HG03460 (cell line): ENCODE measurements around the gene ADGRA1.
"Not testable (repeated sequence)": the region's sequence is repeated elsewhere in the genome, so short reads cannot be mapped to it uniquely, and the experiment has no call there.

ENCODE experiments used
- ATAC-seq: cut with Tn5 transposase; IDR thresholded peaks from one replicate; pipeline ENCODE4 v1.9.1; 2021; ENCODE audit not compliant: unreplicated experiment

Gene ADGRA1

DNA sequence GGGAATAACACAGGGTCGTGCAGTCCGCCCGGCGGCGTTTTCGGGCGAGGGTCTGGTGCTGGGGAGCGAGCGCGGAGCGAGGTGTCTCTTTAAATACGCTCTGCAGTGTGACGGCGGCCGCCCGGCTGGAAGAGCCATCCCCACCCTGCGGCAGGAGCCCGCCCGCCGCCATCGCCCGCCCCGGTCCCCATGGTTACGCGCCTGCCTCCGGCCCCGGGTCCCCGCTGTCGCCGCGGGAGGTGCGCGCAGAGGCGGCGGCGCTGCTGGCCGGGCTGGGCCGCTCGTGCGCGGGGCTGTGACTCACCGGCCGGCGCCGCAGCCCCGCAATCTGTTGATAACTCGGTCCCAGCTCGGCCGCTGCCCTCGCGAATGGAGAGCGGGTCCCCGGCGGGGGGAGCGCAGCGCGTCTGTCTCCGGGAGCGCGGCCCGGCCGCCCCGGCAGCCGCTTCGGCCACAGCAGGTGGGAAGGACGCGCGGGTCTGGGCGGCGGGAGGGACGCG is at the start of gene ADGRA1:
TSS of gene ADGRA1 (plus strand) at position 246 of the 500 bp plus-strand sequence. CDS start 986 bp downstream, outside the sequence.
- no peak for ATAC-seq

- no peak for ATAC-seq
Observed at GRCh38 chr10:133038036-133038823, 49.5 kb upstream of the ADGRA1 start.

DNA sequence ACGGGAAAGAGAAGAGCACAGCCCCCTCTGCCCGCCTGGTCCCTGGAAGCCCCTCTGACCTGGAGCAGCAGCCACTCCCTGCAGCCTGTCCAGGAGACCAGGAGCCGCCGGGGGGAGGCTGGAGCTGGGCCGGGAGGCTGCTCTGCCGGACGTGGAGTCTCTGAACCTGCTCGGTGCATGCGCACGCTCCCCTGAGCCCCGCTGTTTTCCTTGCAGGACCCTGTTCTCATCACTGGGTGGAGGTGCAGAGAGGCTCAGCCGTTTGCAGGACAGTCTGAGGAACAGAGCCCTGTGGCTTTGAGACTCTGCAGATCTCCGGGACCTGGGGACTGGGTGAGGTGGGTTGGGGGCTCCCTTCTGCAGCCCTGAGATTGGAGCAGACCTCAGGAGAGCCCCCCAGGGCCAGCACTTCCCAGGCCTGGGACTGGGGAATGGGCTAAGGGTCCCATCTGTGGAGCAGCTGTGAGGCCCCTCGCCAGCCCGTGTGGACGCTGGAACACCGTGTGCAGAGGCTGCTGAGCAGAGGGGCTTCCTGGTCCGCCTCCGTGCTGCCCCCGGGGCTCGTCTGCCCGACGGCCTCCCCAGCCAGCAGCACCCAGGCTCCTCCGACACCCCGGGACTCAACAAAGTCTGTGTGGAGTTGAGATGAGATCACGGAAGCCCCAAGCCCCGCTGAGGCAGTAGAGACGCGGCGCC is 48.5 kb upstream of the ADGRA1 start:
- ATAC-seq: no peak

DNA sequence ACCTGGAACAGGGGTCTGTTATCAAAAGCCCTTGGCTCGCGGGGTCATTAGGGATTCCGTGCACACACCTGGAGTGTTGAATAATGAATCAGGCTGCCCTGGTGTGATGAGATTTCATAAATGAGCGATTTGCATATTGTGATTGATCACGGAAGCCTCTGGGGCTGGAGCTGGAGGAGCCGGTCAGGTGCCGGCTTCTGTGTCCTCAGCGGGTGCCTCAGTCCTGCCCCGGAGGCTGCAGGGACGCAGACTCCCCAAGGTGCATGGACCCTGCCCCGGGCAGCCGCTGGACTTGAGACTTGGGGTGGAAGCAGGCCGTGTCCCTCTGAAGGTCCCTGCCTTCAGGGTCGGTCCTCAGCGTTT is 47.9 kb upstream of the ADGRA1 start:
- ATAC-seq: no peak

DNA sequence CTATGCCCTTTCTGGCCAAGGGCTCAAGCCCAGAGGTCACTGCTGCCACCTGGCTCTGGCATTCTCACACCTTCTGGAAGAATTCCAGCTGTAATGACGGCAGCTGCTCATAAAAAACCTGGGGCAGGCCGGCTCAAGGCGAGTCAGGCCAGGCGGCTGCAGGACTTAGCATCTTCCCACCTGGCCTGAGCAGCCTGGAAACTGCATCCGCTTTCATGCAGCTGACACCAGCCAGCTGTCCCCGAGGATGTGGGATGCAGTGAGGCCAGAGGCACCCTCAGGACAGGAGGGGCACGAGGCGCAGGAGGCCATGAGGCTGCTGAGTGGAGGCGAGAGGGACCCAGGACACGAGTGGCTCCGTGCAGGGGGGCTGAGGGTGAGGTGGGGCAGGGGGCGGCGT is 47.5 kb upstream of the ADGRA1 start:
- ATAC-seq: no peak

DNA sequence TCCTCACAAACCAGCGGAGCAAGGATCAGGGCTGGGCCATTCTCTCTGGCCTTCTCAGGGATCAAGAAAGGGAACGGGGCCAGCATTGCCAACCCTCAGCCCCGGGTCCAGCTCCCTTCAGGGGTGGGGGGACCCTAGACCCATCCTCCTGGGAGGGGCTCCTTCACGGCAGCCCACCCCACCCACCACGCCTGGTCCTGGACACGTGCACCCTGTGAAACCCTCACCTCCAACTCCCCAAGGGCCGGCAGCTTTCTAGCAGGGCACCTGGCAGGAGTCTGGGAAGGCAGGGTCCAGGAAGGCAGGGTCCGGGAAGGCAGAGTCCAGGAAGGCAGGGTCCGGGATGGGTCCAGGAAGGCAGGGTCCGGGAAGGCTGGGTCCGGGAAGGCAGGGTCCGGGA is 46.6 kb upstream of the ADGRA1 start:
- ATAC-seq: no peak

DNA sequence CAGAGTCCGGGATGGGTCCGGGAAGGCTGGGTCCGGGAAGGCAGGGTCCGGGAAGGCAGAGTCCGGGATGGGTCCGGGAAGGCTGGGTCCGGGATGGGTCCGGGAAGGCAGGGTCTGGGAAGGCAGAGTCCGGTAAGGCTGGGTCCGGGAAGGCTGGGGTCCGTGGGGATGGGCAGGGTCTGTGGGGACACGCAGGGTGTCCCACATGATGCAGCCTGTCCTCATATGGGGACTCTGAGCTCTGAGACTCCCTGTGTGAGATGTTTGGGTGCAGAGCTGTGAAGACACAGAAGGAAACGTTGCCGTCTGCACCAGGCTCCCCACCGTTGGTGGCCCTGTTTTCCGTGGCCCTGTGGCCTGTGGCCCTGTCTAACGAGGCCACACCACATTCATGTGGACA is 45.7 kb upstream of the ADGRA1 start:
- no peak for ATAC-seq

- no peak for ATAC-seq
Observed at GRCh38 chr10:133042816-133043215, 44.9 kb upstream of the ADGRA1 start.

- ATAC-seq: no peak
Observed at GRCh38 chr10:133043541-133044225, 44.0 kb upstream of the ADGRA1 start.

DNA sequence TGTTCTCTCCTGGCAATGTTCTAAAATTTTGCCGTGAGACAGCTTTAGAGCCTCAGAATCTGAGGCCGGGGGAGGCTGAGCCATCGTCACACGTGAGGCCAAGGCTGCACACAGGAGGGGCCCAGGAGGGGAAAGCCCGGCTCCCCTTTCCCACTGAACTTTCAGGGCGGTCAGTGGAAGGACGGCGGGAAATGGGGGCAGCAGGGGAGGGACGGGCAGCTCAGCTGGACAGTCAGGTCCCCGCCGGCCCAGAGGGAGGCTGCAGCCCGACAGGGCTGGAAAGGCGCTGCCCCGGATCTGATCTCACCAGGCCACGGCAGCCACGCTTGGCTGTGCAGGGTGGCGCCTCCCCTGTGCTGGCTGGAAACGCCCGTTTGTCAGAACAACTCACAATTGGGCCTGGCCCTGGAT is 43.3 kb upstream of the ADGRA1 start:
- no peak for ATAC-seq

GRCh38 chr10:133045556-133046389 is 42.0 kb upstream of the ADGRA1 start:
- no peak for ATAC-seq

- ATAC-seq: no peak
Observed at GRCh38 chr10:133046390-133046765, 41.3 kb upstream of the ADGRA1 start.

- ATAC-seq: no peak
Observed at GRCh38 chr10:133047526-133048123, 40.1 kb upstream of the ADGRA1 start.

- ATAC-seq: no peak
Observed at GRCh38 chr10:133048266-133048665, 39.5 kb upstream of the ADGRA1 start.

GRCh38 chr10:133048926-133049325 is 38.8 kb upstream of the ADGRA1 start:
- no peak for ATAC-seq

- ATAC-seq: no peak
Observed at GRCh38 chr10:133049639-133050038, 38.1 kb upstream of the ADGRA1 start.

DNA sequence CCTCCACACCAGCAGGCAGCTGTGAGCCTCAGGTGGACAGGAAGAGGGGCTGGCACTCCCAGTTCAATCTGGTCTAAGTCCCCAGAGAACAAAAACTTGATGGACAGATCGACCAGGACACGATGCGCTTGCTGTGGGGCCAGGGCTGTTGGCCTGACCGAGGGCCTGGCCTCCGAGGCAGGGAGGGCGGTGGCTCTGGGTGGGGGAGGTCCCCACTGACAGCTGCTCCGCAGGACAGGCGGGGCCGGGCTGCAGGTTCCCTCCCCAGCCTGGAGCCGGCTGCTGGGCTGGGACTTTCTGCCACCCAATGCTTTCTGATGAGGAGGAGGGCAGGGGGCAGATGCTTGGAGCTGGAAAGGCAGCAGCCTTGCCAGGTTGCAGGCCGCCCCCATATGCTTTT is 37.4 kb upstream of the ADGRA1 start:
- no peak for ATAC-seq

DNA sequence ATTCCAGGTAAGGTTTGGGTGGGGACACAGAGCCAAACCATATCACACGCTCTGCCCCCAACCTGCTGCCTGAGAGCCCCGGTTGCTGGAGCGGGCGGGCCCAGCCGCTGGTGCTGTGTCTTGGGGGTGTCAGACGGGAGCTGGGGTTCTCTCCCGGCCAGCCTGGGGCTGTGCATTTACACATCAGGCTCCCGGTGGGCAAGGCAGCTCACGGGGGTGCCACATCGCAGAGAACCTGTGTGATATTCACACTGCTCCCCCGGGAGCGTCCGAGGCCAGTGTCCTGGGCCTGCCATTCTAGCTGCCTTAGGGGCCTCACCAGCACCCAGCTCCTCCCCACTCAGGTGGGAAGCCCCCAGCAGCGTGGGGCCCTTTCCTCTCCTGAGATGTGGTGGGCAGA is 35.6 kb upstream of the ADGRA1 start:
- ATAC-seq: no peak

- ATAC-seq: not testable (repeated sequence)
Observed at GRCh38 chr10:133053527-133054133, 34.1 kb upstream of the ADGRA1 start.

- ATAC-seq: no peak
Observed at GRCh38 chr10:133055470-133055869, 32.3 kb upstream of the ADGRA1 start.
